GM08714 (cell line): ENCODE measurements around the gene MEG3.

Experiments used
- H3K4me3 ChIP-seq: fragments of 200-500 bp; sonication (Bioruptor generic); 2 replicates; pipeline ENCODE4 v1.5.1; 2014; ENCODE audit warnings: mild to moderate bottlenecking, low read length, inconsistent platforms
- ZNF274 ChIP-seq: IDR thresholded peaks from 2 replicates; pipeline ENCODE4 v1.6.1; 2012; ENCODE audit warnings: mild to moderate bottlenecking, low read depth, low read length

MEG3 gene

GRCh38 chr14:100802179-100802578 is 23.7 kb upstream of the MEG3 start:
- no peak overlapping the region for H3K4me3 ChIP-seq
- TF ChIP-seq ZNF274 = no peak

DNA sequence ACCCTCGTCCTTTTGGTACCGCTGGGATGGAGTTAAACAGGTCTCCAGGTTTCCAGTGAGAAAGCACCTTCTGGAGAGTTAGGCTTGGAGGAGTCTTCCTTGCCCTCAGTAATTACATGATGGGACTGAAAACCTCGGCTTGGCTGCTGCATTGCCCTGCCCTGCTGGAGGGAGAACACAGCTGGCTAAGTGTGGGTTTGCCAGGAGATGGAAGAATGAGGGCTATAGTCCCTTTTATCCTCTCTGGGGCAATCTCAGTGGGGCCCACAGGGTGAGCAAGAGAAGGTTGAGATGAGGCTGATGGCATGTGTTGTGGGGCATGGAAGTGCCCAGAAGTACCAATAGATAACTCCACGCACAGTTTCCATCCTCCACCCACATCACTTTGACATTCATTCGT is 23.2 kb upstream of the MEG3 start:
- TF ChIP-seq ZNF274 = no peak
- no peak overlapping the region for H3K4me3 ChIP-seq

GRCh38 chr14:100803226-100803625 is 22.7 kb upstream of the MEG3 start:
- H3K4me3 ChIP-seq = no peak overlapping the region
- no peak for TF ChIP-seq ZNF274

DNA sequence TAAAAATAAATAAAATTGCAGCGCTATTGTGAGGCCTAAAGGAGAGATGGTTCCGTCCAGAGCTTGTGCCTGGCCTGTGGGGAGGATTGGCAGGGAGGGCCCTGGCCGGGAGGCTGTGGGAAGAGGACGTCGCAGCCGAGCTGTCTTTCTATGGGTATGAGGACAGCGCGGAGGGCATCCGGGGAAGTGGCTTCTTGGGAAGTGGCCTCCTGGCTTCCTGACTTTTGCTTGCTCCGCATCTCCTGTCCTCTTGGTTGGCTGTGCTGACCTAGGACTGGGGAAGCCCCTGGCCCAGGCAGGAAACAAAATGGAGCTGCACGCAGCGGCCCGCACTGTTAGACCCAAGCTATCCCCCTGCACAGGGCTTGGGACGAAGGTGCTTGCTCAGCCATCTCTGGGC is 22.2 kb upstream of the MEG3 start:
- no peak overlapping the region for H3K4me3 ChIP-seq
- TF ChIP-seq ZNF274 = no peak

DNA sequence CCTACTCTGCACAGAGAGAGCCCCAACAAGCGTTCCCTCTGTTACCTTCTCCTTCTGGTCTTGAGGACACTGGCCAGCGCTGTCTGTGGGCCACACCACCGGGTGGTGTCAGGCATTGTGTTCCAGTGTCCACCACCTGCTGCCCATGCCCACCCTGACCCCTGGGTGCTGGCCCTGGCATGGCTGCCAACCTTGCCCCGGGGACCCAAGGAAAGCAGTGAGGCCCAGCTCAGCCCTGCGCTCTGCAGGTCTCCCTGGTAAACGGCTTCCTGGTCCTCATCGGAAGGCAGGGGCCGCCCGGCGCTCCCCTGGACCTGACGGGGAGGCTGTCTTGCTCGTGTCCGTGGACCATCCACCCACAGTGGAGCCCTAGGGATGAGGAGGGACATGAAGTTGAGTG is 21.8 kb upstream of the MEG3 start:
- no peak overlapping the region for H3K4me3 ChIP-seq
- TF ChIP-seq ZNF274 = no peak

GRCh38 chr14:100804558-100805309 is 21.2 kb upstream of the MEG3 start:
- H3K4me3 ChIP-seq = no peak overlapping the region
- no peak for TF ChIP-seq ZNF274

- no peak for TF ChIP-seq ZNF274
- H3K4me3 ChIP-seq = no peak overlapping the region
Measured at GRCh38 chr14:100806386-100806785, 19.5 kb upstream of the MEG3 start.

DNA sequence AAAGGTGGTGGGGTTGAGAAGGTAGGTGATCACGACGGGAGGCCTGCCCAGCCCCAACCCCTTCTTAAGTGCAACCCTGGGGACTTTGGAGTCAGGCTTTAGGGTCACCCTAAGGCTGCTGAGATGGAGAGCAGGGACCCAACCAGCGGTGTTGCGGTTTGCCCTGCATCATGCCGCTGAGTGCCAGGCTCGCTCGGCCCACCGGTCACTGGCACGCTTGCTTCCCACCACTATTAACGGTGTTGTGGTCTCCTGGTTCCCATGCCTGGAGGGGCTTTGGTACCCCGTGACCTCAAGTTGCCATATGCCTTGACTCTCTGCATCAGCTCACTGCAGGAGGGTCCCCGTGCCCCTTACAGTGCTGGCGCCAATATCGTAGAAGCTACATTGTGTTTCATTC is 18.4 kb upstream of the MEG3 start:
- no peak for TF ChIP-seq ZNF274
- no peak overlapping the region for H3K4me3 ChIP-seq

- TF ChIP-seq ZNF274 = no peak
Measured at GRCh38 chr14:100807979-100808734, 17.8 kb upstream of the MEG3 start.

DNA sequence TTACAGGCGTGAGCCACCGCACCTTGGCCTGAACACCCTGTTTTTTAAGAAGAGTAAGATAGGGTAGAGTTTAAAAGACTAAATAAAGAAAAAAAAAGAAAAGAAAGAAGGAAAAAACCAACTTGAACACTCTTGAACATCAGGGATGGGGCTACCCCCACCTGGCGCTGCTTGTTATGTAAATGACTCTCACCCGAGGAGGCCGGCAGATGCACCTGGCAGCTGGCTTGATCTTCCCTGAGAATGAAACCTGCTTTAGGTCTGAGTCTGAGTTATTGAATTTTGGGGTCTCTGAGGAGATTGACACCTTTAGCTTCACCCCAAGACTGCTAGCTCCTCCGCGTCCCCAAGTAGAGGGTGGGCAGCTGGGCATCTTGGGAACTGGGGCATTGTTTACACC is 15.5 kb upstream of the MEG3 start:
- no peak overlapping the region for H3K4me3 ChIP-seq
- no peak for TF ChIP-seq ZNF274

More at GRCh38 chr14:100807979-100808734, 17.8 kb upstream of the MEG3 start:
- H3K4me3 ChIP-seq = no peak overlapping the region

- H3K4me3 ChIP-seq = no peak overlapping the region
Measured at GRCh38 chr14:100810861-100811461, 15.0 kb upstream of the MEG3 start.

DNA sequence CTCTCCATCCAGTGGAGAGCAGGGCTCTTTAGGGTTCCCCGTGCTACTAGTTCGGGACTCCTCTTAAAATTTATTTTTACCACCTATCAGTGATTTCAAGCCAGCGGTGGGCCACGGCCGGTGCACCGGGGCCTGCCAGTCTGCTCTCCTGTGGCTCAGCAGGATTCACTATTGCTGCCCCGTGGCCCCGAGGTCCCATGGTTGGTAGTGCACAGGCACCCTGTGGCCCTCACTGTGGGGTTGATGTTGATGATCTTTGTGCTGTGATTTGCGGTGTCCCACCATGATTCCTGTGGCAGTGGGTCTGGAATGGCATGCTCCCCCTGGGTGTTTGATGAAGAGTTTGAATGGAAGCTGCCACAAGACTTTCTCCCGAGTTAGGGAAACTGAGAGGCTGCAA is 12.6 kb upstream of the MEG3 start:
- no peak for TF ChIP-seq ZNF274
- no peak overlapping the region for H3K4me3 ChIP-seq

More at GRCh38 chr14:100810861-100811461, 15.0 kb upstream of the MEG3 start:
- no peak for TF ChIP-seq ZNF274

- no peak overlapping the region for H3K4me3 ChIP-seq
- no peak for TF ChIP-seq ZNF274
Measured at GRCh38 chr14:100815478-100816285, 10.2 kb upstream of the MEG3 start.

GRCh38 chr14:100816286-100816949 is 9.5 kb upstream of the MEG3 start:
- no peak overlapping the region for H3K4me3 ChIP-seq
- TF ChIP-seq ZNF274 = no peak
